ENCODE data around the gene RND1. TPM values are rescaled to one million over a fixed set of nuclear protein-coding genes. Genes with fewer than 3 reads are reported as not detected.

The RND1 gene
- total and polyA plus RNA-seq, 7 donors, result 0.15 to 1.2 (median 0.19) TPM; not detected in 2

DNA sequence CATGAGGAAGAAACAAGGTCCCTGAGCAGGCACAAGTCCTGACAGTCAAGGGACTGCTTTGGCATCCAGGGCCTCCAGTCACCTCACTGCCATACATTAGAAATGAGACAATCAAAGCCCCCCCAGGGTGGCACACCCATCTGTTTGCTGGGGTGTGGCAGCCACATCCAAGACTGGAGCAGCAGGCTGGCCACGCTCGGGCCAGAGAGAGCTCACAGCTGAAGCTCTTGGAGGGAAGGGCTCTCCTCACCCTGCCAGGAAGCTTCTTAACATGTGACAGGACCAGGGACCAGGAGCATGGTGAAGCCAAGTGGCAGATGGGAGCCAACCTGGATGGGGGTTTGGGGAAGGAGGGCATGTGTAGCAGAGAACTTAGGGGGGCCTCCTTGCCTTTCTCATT, 37.4 kb downstream of the RND1 start:
- TF ChIP-seq, protein P1, sequence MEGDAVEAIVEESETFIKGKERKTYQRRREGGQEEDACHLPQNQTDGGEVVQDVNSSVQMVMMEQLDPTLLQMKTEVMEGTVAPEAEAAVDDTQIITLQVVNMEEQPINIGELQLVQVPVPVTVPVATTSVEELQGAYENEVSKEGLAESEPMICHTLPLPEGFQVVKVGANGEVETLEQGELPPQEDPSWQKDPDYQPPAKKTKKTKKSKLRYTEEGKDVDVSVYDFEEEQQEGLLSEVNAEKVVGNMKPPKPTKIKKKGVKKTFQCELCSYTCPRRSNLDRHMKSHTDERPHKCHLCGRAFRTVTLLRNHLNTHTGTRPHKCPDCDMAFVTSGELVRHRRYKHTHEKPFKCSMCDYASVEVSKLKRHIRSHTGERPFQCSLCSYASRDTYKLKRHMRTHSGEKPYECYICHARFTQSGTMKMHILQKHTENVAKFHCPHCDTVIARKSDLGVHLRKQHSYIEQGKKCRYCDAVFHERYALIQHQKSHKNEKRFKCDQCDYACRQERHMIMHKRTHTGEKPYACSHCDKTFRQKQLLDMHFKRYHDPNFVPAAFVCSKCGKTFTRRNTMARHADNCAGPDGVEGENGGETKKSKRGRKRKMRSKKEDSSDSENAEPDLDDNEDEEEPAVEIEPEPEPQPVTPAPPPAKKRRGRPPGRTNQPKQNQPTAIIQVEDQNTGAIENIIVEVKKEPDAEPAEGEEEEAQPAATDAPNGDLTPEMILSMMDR (IDR thresholded peaks at IDR 0.05), result no peak
- intact Hi-C loops (cut with DNase I), result no loop called here
- no peaks in the 10 kb centered on the region for H3K9me3 ChIP-seq
- H3K36me3 ChIP-seq (ENCODE audit: insufficient read depth in 1 of 2, low read depth in 1 of 2), result peaks cover 18 to 62% of the 10 kb centered on the region in 2 donors
- 39 to 46% (median 46%) methylated on average over 2 of the region's 2 CpGs for WGBS, 3 donors
- no peaks in the 10 kb centered on the region for H3K4me1 ChIP-seq
- ATAC-seq (peak in 1 of 4 donors; percentile 20), DNase-seq (no peak)
- no peaks in the 10 kb centered on the region for H3K27me3 ChIP-seq (ENCODE audit: insufficient read depth in 3 of 3, low read length in 2 of 3)
- no peak overlapping the region for H3K27ac ChIP-seq
- H3K4me3 ChIP-seq, result no peak overlapping the region

DNA sequence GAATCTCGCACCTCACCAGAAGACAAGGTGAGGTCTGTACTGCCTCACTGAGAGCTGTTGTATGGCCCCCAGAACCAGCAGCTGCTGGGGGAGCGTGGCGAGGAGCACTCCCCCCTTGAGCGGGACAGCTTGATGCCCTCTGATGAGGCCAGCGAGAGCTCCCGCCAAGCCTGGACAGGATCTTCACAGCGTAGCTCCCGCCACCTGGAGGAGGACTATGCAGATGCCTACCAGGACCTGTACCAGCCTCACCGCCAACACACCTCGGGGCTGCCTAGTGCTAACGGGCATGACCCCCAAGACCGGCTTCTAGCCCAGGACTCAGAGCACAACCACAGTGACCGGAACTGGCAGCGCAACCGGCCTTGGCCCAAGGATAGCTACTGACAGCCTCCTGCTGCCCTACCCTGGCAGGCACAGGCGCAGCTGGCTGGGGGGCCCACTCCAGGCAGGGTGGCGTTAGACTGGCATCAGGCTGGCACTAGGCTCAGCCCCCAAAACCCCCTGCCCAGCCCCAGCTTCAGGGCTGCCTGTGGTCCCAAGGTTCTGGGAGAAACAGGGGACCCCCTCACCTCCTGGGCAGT, 38.1 kb downstream of the RND1 start:
- H3K9me3 ChIP-seq, result no peaks in the 10 kb centered on the region
- DNase-seq (no peak), ATAC-seq (peak in 2 of 4 donors; percentile 16 to 19)
- whole genome bisulfite sequencing, 3 donors, result 83 to 92% (median 83%) methylated on average over 17 of the region's 17 CpGs
- no peak overlapping the region for H3K4me3 ChIP-seq
- no peaks in the 10 kb centered on the region for H3K4me1 ChIP-seq
- H3K27me3 ChIP-seq (ENCODE audit: insufficient read depth in 3 of 3, low read length in 2 of 3), result no peaks in the 10 kb centered on the region
- no peak overlapping the region for H3K27ac ChIP-seq
- peaks cover 12 to 55% of the 10 kb centered on the region in 2 donors for H3K36me3 ChIP-seq (ENCODE audit: insufficient read depth in 1 of 2, low read depth in 1 of 2)
- intact Hi-C loops (cut with DNase I), result no loop called here
- TF ChIP-seq, protein P1 (IDR thresholded peaks at IDR 0.05), result no peak

DNA sequence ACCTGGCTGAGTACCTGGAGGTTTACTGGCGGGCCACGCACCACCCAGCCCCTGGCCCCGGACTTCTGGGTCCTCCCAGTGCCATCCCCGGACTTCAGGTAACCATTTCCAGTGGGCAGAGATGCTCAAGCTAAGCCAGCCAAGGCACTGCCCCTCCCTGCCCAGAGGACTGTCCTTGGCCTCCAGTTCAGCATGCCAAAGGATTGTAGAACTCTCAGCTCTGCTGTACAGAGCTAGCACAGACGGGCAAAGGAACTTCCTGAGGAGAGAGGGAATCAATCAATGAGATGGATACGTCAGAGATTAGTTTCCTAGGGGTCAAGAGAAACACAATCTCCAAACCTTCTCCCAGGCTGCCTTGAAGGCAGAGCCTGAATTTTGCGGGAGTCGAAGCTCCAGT, 38.6 kb downstream of the RND1 start:
- Histone ChIP-seq H3K27ac (no peak overlapping the region), H3K4me3 (no peak overlapping the region), H3K27me3 (ENCODE audit: insufficient read depth in 3 of 3, low read length in 2 of 3) (no peaks in the 10 kb centered on the region), H3K4me1 (no peaks in the 10 kb centered on the region), H3K9me3 (no peaks in the 10 kb centered on the region), H3K36me3 (ENCODE audit: insufficient read depth in 1 of 2, low read depth in 1 of 2) (peaks cover 7 to 49% of the 10 kb centered on the region in 2 donors)
- intact Hi-C loops (cut with DNase I), result no loop called here
- DNase-seq, result no peak
- TF ChIP-seq, protein P1 (IDR thresholded peaks at IDR 0.05), result no peak
- 80 to 89% (median 82%) methylated on average over 8 of the region's 8 CpGs for WGBS, 3 donors
- ATAC-seq, result no peak

DNA sequence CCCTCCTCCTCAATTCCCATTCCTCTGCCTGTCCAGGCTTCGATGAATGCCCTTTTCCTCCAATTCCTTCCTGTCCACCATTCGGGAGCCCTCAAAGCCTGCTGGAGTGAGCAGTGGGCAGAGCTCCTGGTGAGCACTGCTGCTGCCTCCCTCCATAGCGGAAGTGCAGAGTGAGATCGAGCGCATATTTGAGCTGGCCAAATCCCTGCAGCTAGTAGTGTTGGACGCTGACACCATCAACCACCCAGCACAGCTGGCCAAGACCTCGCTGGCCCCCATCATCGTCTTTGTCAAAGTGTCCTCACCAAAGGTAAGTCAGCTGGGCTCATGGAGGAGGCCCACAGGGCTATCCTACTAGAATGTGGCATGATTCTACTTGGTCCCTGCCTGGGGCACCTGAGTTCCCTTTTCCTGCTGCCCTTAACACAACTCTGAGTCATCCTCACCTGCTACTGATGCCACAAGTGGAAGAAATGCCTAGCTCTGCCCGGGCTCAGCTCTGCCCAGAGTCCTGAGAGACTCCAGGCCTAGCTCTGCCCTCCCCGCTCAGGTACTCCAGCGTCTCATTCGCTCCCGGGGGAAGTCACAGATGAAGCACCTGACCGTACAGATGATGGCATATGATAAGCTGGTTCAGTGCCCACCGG, 39.3 kb downstream of the RND1 start:
- intact Hi-C loops (cut with DNase I), result no loop called here
- H3K36me3 ChIP-seq (ENCODE audit: insufficient read depth in 1 of 2, low read depth in 1 of 2), result peaks cover 6 to 42% of the 10 kb centered on the region in 2 donors
- DNase-seq (no peak), ATAC-seq (no peak)
- H3K27ac ChIP-seq, result no peak overlapping the region
- H3K4me1 ChIP-seq, result no peaks in the 10 kb centered on the region
- H3K27me3 ChIP-seq (ENCODE audit: insufficient read depth in 3 of 3, low read length in 2 of 3), result no peaks in the 10 kb centered on the region
- TF ChIP-seq, protein P1 (IDR thresholded peaks at IDR 0.05), result no peak
- no peaks in the 10 kb centered on the region for H3K9me3 ChIP-seq
- no peak overlapping the region for H3K4me3 ChIP-seq
- WGBS, 3 donors, result 76 to 84% (median 78%) methylated on average over 15 of the region's 15 CpGs
